Stimulated activated naive CD8-positive, alpha-beta T cell treated with anti-CD3 and anti-CD28 coated beads, Interleukin-15, Interleukin-2, amounts not matched to agents 100 U/mL and 50 U/mL, for 24 hours (primary cell): ENCODE measurements around the gene EID2B.

Experiments
- ATAC-seq: fragments of 150-1000 bp; cut with Tn5 transposase; one replicate; pipeline ENCODE4 v1.10.0; 2021
- DNase-seq: peaks from one replicate; pipeline ENCODE4 v3.0.0; 2021

EID2B gene

GRCh38 chr19:39532233-39533002 lies at the start of gene EID2B:
TSS of gene EID2B (minus strand) at chr19:39532852. CDS start at chr19:39532802, 50 bp downstream.
- peak; percentile 95 for DNase-seq
- ATAC-seq: peak; percentile 93

- DNase-seq (no peak), ATAC-seq (peak; percentile 66)
Observed at GRCh38 chr19:39582442-39582841, 49.8 kb upstream of the EID2B start.

GRCh38 chr19:39568604-39569003 lies 36.0 kb upstream of the EID2B start:
- ATAC-seq: no peak
- DNase-seq: no peak

GRCh38 chr19:39566064-39566463 lies 33.4 kb upstream of the EID2B start:
- no peak for DNase-seq
- no peak for ATAC-seq

GRCh38 chr19:39563408-39563807 lies 30.8 kb upstream of the EID2B start:
- DNase-seq: no peak
- ATAC-seq: no peak

- ATAC-seq (peak; percentile 64), DNase-seq (no peak)
Observed at GRCh38 chr19:39558624-39559117, 26.0 kb upstream of the EID2B start.

GRCh38 chr19:39557811-39558623 lies 25.4 kb upstream of the EID2B start:
- no peak for DNase-seq

GRCh38 chr19:39555883-39556282 lies 23.2 kb upstream of the EID2B start:
- DNase-seq: no peak
- ATAC-seq: no peak

More at GRCh38 chr19:39557811-39558623, 25.4 kb upstream of the EID2B start:
- ATAC-seq: peak; percentile 45

- ATAC-seq (no peak), DNase-seq (no peak)
Observed at GRCh38 chr19:39554701-39555311, 22.2 kb upstream of the EID2B start.

- ATAC-seq: no peak
- no peak for DNase-seq
Observed at GRCh38 chr19:39553082-39553652, 20.5 kb upstream of the EID2B start.

GRCh38 chr19:39550197-39550596 lies 17.5 kb upstream of the EID2B start:
- DNase-seq: no peak
- ATAC-seq: no peak

- DNase-seq (no peak), ATAC-seq (no peak)
Observed at GRCh38 chr19:39546599-39546998, 13.9 kb upstream of the EID2B start.

GRCh38 chr19:39544911-39545310 lies 12.3 kb upstream of the EID2B start:
- DNase-seq (no peak), ATAC-seq (no peak)

- ATAC-seq (peak; percentile 15), DNase-seq (no peak)
Observed at GRCh38 chr19:39544226-39544903, 11.7 kb upstream of the EID2B start.

GRCh38 chr19:39543477-39543857 lies 10.8 kb upstream of the EID2B start:
- no peak for ATAC-seq
- DNase-seq: no peak

GRCh38 chr19:39542206-39542605 lies 9.6 kb upstream of the EID2B start:
- DNase-seq: no peak
- no peak for ATAC-seq

GRCh38 chr19:39540333-39540673 lies 7.7 kb upstream of the EID2B start:
- ATAC-seq (no peak), DNase-seq (no peak)

GRCh38 chr19:39539518-39540332 lies 7.1 kb upstream of the EID2B start, which contains the start of gene EID2:
TSS of gene EID2 (minus strand) at chr19:39540161. CDS start at chr19:39540079, 82 bp downstream.
- DNase-seq (peak; percentile 97), ATAC-seq (peak; percentile 85)

GRCh38 chr19:39539165-39539517 lies 6.5 kb upstream of the EID2B start:
- DNase-seq (no peak), ATAC-seq (no peak)

- no peak for ATAC-seq
- no peak for DNase-seq
Observed at GRCh38 chr19:39533791-39534190, 1.1 kb upstream of the EID2B start.

- ATAC-seq: no peak
- no peak for DNase-seq
Observed at GRCh38 chr19:39533003-39533512, 406 bp upstream of the EID2B start.
